HFF-Myc (cell line): Measurements from ENCODE around the gene PLEKHB1.

ENCODE experiments used
- DNase-seq: peaks from one replicate; pipeline ENCODE4 v3.0.0-alpha.2; 2011; ENCODE audit warnings: low read depth; ENCODE audit errors: extremely low read depth
- H3K4me3 ChIP-seq: replicated peaks from 2 replicates; pipeline ENCODE4 v1.5.1; 2011; ENCODE audit warnings: low read depth, mild to moderate bottlenecking, control low read depth, low read length
- TF ChIP-seq, protein P1 (sequence below): IDR thresholded peaks from 2 replicates; pipeline ENCODE4 v1.5.1; 2012; ENCODE audit warnings: mild to moderate bottlenecking, low read depth, low read length, control low read depth; ENCODE audit errors: missing control alignments

PLEKHB1 gene

GRCh38 chr11:73647459-73648100 lies 1.2 kb downstream of the PLEKHB1 start:
- H3K4me3 ChIP-seq, result no peak overlapping the region
- TF ChIP-seq, protein P1, sequence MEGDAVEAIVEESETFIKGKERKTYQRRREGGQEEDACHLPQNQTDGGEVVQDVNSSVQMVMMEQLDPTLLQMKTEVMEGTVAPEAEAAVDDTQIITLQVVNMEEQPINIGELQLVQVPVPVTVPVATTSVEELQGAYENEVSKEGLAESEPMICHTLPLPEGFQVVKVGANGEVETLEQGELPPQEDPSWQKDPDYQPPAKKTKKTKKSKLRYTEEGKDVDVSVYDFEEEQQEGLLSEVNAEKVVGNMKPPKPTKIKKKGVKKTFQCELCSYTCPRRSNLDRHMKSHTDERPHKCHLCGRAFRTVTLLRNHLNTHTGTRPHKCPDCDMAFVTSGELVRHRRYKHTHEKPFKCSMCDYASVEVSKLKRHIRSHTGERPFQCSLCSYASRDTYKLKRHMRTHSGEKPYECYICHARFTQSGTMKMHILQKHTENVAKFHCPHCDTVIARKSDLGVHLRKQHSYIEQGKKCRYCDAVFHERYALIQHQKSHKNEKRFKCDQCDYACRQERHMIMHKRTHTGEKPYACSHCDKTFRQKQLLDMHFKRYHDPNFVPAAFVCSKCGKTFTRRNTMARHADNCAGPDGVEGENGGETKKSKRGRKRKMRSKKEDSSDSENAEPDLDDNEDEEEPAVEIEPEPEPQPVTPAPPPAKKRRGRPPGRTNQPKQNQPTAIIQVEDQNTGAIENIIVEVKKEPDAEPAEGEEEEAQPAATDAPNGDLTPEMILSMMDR, result no peak
- peak; percentile 33 for DNase-seq

GRCh38 chr11:73648121-73648520 lies 1.7 kb downstream of the PLEKHB1 start:
- no peak overlapping the region for H3K4me3 ChIP-seq
- TF ChIP-seq, protein P1, result no peak
- no peak for DNase-seq

- no peak for DNase-seq
Measured at GRCh38 chr11:73648571-73649046, 2.2 kb downstream of the PLEKHB1 start.

DNA sequence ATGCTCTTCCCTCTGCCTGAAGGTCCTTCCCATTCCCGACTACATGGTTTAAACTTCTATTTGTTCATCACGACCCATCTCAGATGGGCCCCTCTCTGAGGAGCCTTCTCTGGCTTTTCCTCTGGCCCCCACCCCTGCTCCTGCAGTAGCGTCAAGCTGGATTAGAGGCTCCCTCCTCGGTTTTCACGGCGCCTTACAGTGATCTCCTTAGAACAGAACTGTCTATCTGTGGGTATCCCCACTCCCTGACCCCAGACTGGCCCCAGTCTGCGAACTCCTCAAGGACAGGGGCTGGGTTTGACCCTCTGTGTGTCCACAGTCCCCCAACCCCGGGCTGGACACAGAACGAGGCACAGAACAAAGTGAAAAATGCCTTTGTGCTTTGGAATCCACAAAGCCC lies 2.8 kb downstream of the PLEKHB1 start:
- TF ChIP-seq, protein P1, result no peak

More at GRCh38 chr11:73648571-73649046, 2.2 kb downstream of the PLEKHB1 start:
- TF ChIP-seq, protein P1, result no peak
- H3K4me3 ChIP-seq, result no peak overlapping the region

GRCh38 chr11:73650400-73650799 lies 4.0 kb downstream of the PLEKHB1 start:
- DNase-seq, result no peak
- H3K4me3 ChIP-seq, result no peak overlapping the region
- TF ChIP-seq, protein P1, result no peak

More for the DNA sequence above, 2.8 kb downstream of the PLEKHB1 start:
- H3K4me3 ChIP-seq, result no peak overlapping the region
- DNase-seq, result no peak

DNA sequence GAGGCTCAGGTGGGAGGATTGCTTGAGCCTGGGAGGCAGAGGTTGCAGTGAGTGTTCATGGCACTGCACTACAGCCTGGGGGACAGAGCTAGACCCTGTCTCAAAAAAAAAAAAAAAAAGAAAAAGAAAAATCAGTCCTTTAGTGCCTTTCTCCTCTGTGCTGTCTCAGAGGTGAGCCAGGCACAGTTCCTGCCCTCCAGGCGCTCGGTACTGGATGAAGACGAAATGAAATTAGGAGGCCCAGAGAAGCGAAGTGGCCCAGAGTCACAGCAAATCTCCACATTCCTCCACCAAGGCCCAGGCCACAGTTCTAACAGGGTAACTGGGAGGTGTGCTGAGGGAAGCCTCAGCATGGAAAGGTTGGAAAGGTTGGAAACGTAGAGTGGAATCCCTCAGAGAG lies 4.9 kb downstream of the PLEKHB1 start:
- TF ChIP-seq, protein P1, result no peak
- no peak overlapping the region for H3K4me3 ChIP-seq
- DNase-seq, result no peak

- no peak for DNase-seq
- TF ChIP-seq, protein P1, result no peak
- H3K4me3 ChIP-seq, result no peak overlapping the region
Measured at GRCh38 chr11:73651661-73652045, 5.3 kb downstream of the PLEKHB1 start.
